ENCODE results near the gene CBARP.
A peak's percentile ranks its signal among the peaks of the same experiment; 100 is the strongest.
"Not testable (repeated sequence)": the region's sequence is repeated elsewhere in the genome, so short reads cannot be mapped to it uniquely, and the experiment has no call there.

CBARP gene

DNA sequence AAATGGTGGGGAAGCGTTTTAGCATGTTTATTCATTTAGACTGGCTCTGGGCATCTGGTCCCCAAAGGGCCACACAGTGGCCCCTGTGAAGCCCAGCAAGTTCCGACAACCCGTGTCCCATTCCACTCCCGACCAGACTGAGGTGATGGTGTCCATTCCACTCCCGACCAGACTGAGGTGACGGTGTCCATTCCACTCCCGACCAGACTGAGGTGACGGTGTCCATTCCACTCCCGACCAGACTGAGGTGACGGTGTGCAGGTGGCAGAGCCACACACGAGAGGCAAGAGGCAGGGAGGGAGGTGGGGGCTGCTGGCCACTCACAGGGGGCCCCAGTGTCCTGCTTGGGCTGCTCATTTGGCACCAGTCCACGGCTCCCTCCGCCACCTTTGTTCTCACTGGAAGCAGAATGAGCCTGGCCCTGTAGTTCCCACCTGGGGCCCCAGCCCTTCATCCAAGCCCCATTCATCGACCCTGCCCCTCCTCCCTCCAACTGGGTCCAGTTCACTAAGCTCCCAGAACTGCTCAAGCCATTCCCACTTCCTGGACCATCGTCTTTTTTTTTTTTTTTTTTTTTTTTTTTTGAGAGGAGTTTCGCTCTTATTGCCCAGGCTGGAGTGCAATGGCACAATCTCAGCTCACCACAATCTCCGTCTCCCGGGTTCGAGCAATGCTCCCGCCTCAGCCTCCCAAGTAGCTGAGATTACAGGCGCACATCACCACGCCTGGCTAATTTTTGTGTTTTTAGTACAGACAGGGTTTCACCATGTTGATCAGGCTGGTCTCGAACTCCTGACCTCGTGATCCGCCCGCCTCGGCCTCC is 8.7 kb upstream of the CBARP start:
- Histone ChIP-seq H3K4me1 (ENCODE audit: control insufficient read depth, insufficient read depth, low read length) (peaks cover 55% of the 10 kb centered on the region), H3K36me3 (ENCODE audit: insufficient read depth, low read length) (peaks cover 26% of the 10 kb centered on the region)
- not testable (repeated sequence) for H3K27me3 ChIP-seq (ENCODE audit: control insufficient read depth, insufficient read depth, low read length); H3K4me3 ChIP-seq (ENCODE audit: low read length); H3K9ac ChIP-seq (ENCODE audit: low read depth, low read length); H3K4me2 ChIP-seq (ENCODE audit: low read length); H3K9me3 ChIP-seq (replicated peaks; ENCODE audit: low read length)

DNA sequence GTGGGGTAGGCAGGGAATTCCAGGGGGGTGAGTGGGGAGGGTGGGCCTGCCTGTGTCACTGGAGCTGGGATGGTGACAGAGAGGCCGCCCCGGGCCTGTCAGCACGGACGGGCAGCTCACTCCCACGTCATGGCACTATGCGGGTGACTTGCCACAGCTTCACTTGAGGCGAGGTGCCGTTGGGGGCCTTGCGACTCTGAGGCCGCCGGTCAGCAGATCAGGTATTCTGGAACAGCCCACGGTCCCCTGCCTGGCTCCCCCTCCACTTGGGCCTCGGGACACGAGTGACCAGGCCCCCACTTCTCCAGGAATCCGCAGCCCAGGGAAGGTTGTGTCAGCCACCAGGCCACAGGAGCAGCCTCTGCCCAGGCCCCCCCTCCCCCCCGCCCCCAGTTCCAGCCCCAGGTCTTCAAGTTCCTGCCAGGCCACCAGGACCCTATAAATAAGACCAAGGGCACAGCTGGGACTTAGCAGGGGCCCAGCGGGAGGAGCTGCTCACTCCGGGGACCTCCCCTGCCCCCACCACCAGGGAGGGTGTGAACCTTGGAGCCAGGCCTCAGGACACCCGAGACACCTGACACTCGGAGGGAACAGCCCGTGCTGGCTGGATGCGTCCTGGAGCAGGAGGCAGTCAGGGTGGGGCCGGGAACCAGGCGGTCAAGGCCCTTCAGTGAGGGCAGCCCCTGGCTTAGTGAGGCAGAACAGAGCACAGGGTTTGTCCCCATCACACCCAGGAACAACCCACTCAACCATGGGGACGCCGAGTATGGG is 7.9 kb upstream of the CBARP start:
- no peaks in the 10 kb centered on the region for H3K9me3 ChIP-seq (replicated peaks; ENCODE audit: low read length)
- peaks cover 18% of the 10 kb centered on the region for H3K36me3 ChIP-seq (ENCODE audit: insufficient read depth, low read length)
- H3K9ac ChIP-seq (ENCODE audit: low read depth, low read length): peak overlapping the region; percentile 65
- H3K27me3 ChIP-seq (ENCODE audit: control insufficient read depth, insufficient read depth, low read length): no peaks in the 10 kb centered on the region
- peak overlapping the region; percentile 60 for H3K4me3 ChIP-seq (ENCODE audit: low read length)
- H3K4me1 ChIP-seq (ENCODE audit: control insufficient read depth, insufficient read depth, low read length): peaks cover 63% of the 10 kb centered on the region
- H3K4me2 ChIP-seq (ENCODE audit: low read length): peak overlapping the region; percentile 97

DNA sequence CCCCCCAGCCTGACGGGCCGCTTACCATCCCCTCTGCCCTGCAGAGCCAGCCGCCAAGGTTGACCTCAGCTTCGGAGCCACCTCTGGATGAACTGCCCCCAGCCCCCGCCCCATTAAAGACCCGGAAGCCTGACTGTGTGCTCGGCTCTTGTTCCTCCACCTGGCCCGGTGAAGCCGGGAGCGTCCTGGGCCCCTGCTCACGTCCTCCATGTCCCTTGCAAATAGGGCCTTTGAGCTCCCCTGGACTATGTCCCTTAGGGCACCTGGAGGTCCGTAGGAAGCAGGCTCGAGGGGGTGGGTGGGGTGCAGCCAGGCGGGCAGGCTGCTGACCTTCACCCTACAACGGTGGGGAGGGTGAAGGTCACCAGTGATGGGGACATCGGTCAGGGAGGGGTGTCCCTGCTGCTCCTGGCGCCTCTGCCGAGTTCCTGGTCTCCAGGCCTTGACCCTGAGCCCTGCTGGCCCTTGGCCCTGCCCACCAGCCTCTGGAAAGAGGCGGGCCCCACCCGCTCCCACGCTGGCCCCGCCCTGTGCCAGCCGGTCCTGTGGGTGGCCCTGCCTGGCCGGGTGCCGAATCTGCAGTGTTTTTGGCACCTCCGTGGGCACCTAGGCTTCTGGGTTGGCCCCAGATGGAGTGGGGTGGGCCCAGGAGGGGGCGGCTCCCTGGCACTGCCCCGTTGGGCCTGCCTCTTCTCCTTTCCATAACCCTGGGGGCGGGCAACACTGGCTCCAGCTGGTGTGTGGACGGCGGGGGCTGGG is 7.1 kb upstream of the CBARP start:
- peak overlapping the region; percentile 65 for H3K9ac ChIP-seq (ENCODE audit: low read depth, low read length)
- peak overlapping the region; percentile 60 for H3K4me3 ChIP-seq (ENCODE audit: low read length)
- H3K4me1 ChIP-seq (ENCODE audit: control insufficient read depth, insufficient read depth, low read length): peaks cover 65% of the 10 kb centered on the region
- peak overlapping the region; percentile 97 for H3K4me2 ChIP-seq (ENCODE audit: low read length)
- H3K9me3 ChIP-seq (replicated peaks; ENCODE audit: low read length): no peaks in the 10 kb centered on the region
- no peaks in the 10 kb centered on the region for H3K27me3 ChIP-seq (ENCODE audit: control insufficient read depth, insufficient read depth, low read length)
- peaks cover 11% of the 10 kb centered on the region for H3K36me3 ChIP-seq (ENCODE audit: insufficient read depth, low read length)

DNA sequence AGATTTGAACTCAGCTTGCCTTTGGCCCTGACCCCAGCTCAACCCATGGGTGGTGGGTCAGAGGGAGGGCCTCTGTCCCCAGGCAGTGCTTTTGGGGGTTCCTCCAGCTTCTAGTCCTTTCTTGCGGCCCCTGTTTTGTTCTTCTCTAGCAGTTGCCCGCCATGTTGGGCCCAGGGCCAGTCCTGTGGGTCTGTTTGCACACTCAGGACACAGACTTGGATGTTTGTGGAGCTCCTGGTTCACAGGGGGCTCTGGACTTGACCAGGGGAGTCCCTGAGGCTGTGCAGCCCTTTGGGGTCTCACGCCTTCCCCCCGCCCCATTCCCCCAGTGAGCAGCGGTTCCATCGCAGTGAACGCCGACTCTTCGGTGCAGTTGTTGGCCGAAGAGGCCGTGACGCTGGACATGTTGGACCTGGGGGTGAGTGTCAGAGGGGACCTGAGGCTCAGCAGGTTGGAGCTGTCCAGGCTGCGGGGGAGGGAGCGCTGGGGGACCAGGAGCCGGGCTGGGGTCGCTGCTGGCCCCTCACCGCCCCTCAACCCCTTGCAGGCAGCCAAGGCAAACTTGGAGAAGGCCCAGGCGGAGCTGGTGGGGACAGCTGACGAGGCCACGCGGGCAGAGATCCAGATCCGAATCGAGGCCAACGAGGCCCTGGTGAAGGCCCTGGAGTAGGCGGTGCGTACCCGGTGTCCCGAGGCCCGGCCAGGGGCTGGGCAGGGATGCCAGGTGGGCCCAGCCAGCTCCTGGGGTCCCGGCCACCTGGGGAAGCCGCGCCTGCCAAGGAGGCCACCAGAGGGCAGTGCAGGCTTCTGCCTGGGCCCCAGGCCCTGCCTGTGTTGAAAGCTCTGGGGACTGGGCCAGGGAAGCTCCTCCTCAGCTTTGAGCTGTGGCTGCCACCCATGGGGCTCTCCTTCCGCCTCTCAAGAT is 6.2 kb upstream of the CBARP start:
- H3K36me3 ChIP-seq (ENCODE audit: insufficient read depth, low read length): peaks cover 9% of the 10 kb centered on the region
- H3K9me3 ChIP-seq (replicated peaks; ENCODE audit: low read length): no peaks in the 10 kb centered on the region
- H3K4me3 ChIP-seq (ENCODE audit: low read length): peak overlapping the region; percentile 60
- peaks cover 68% of the 10 kb centered on the region for H3K4me1 ChIP-seq (ENCODE audit: control insufficient read depth, insufficient read depth, low read length)
- H3K27me3 ChIP-seq (ENCODE audit: control insufficient read depth, insufficient read depth, low read length): no peaks in the 10 kb centered on the region
- H3K9ac ChIP-seq (ENCODE audit: low read depth, low read length): peak overlapping the region; percentile 65
- H3K4me2 ChIP-seq (ENCODE audit: low read length): peak overlapping the region; percentile 97

DNA sequence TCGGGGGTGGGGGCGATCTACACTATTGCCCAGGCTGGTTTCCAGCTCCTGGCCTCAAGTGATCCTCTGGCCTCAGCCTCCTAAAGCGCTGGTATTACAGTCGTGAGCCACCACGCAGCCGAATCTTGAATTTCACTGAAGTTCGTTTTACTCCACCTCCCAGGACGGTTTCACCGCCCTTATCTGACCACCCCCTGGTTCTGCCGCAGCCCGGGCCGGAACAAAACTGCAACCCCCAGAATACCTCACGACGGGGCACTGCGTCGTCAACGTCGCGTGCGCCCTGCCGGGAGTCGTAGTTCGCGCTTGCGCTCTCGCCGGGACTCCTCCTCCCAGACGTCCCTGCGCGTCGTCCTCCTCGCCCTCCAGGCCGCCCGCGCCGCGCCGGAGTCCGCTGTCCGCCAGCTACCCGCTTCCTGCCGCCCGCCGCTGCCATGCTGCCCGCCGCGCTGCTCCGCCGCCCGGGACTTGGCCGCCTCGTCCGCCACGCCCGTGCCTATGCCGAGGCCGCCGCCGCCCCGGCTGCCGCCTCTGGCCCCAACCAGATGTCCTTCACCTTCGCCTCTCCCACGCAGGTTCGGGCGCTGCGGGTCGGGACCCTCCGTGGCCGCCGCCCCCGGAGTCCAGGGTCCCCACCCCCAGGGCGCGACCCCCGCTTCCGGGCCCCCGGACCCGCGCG is 3.8 kb upstream of the CBARP start, which contains the start of gene ATP5F1D:
TSS of gene ATP5F1D (plus strand) at position 335 of the 679 bp plus-strand sequence. CDS start at position 435, 100 bp downstream.
- H3K4me1 ChIP-seq (ENCODE audit: control insufficient read depth, insufficient read depth, low read length): peaks cover 57% of the 10 kb centered on the region

DNA sequence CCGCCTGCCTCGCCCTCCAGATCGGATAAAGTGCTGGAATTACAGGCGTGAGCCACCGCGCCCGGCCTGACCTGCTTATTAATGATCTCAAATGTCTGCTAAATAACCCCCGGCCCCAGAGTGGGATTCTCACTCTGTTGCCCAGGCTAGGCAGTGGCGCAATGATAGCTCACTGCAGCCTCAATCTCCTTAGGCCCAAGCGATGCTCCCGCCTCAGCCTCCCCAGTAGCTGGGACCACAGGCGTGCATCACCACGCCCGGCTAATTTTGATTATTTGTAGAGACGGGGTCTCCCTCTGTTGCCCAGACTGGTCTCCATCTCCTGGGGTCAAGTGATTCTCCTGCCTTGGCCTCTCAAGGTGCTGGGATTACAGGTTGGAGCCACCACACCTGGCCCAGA is 3.1 kb upstream of the CBARP start:
- H3K36me3 ChIP-seq (ENCODE audit: insufficient read depth, low read length): peaks cover 9% of the 10 kb centered on the region
- H3K9me3 ChIP-seq (replicated peaks; ENCODE audit: low read length): no peaks in the 10 kb centered on the region
- peak overlapping the region; percentile 94 for H3K4me3 ChIP-seq (ENCODE audit: low read length)
- peaks cover 57% of the 10 kb centered on the region for H3K4me1 ChIP-seq (ENCODE audit: control insufficient read depth, insufficient read depth, low read length)
- H3K4me2 ChIP-seq (ENCODE audit: low read length): peak overlapping the region; percentile 97
- no peaks in the 10 kb centered on the region for H3K27me3 ChIP-seq (ENCODE audit: control insufficient read depth, insufficient read depth, low read length)
- peak overlapping the region; percentile 91 for H3K9ac ChIP-seq (ENCODE audit: low read depth, low read length)

More for the DNA sequence above, 3.8 kb upstream of the CBARP start, which contains the start of gene ATP5F1D:
- H3K9ac ChIP-seq (ENCODE audit: low read depth, low read length): peak within 1 kb of the TSS; percentile 91
- peak within 1 kb of the TSS; percentile 94 for H3K4me3 ChIP-seq (ENCODE audit: low read length)
- H3K36me3 ChIP-seq (ENCODE audit: insufficient read depth, low read length): peaks cover 9% of the 10 kb centered on the region
- H3K4me2 ChIP-seq (ENCODE audit: low read length): peak within 1 kb of the TSS; percentile 97
- H3K27me3 ChIP-seq (ENCODE audit: control insufficient read depth, insufficient read depth, low read length): no peaks in the 10 kb centered on the region
- no peaks in the 10 kb centered on the region for H3K9me3 ChIP-seq (replicated peaks; ENCODE audit: low read length)

DNA sequence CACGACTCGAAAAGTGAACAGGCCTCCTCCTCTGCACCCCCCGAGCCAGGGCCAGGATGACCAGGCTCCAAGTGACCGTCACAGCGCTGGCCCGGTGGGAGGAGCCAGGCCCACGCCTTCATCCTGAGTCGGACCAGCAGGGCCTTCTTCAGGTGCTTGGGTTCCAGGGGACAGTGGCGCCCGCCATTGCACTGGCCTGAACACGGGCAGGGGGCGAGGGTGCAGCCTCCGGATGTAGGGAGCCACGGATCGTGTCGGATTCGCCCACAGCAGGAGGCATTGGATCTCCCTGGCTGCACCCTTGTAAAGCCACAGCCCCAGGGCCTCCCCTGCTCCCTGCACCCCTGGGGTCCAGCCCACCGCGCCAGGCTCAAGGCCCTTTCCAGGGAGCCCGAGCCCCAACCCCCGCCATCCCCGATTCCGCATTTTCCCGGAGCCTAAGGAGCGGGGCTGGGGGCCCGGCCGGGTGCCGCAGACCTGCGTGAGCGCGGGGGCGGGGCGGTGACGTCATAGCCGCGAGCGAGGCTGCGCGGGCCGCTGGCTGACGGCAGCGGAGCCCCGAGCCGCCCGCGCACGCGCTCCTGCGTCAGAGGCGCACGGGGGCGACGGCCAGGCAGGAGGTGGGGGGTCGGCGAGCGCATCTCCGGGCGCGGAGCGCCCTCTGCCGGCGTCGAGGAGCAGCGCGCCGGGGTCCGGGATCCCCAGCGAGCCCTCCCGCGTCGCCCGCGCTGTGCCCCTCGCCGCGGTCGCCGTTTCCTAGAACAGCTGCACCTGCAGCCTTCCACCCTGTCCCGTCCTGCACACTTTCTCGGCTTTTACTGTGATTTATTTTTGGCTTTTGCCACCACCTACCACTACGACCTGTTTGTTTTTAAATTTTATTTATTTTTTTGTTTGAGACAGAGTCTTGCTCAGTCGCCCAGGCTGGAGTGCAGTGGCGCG is 2.3 kb upstream of the CBARP start:
- Histone ChIP-seq H3K9me3 (replicated peaks; ENCODE audit: low read length) (no peaks in the 10 kb centered on the region), H3K4me1 (ENCODE audit: control insufficient read depth, insufficient read depth, low read length) (peaks cover 54% of the 10 kb centered on the region), H3K27me3 (ENCODE audit: control insufficient read depth, insufficient read depth, low read length) (no peaks in the 10 kb centered on the region), H3K36me3 (ENCODE audit: insufficient read depth, low read length) (peaks cover 15% of the 10 kb centered on the region), H3K4me2 (ENCODE audit: low read length) (peak overlapping the region; percentile 96), H3K9ac (ENCODE audit: low read depth, low read length) (peak overlapping the region; percentile 64), H3K4me3 (ENCODE audit: low read length) (peak overlapping the region; percentile 72)

DNA sequence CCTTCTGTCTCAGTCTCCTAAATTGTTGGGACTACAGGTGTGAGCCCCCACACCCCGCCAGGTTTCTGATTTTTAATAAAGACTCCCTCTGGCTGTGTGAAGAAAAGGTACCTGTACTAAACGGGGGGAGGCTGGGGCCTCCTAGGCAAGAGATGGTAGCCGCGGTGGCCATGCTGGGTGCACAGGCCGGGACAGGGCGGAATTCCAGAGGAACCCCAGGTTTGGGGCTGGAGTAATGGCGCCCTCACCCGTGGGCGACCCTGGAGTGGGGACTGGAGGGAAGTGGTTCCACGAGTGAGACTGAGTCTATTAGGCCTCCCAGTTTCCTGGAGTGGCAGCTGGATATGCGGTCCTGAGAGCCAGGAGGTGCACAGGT is 1.6 kb upstream of the CBARP start:
- peak overlapping the region; percentile 64 for H3K9ac ChIP-seq (ENCODE audit: low read depth, low read length)
- peaks cover 47% of the 10 kb centered on the region for H3K4me1 ChIP-seq (ENCODE audit: control insufficient read depth, insufficient read depth, low read length)
- H3K4me3 ChIP-seq (ENCODE audit: low read length): no peak overlapping the region
- H3K4me2 ChIP-seq (ENCODE audit: low read length): peak overlapping the region; percentile 96
- H3K9me3 ChIP-seq (replicated peaks; ENCODE audit: low read length): no peaks in the 10 kb centered on the region
- H3K36me3 ChIP-seq (ENCODE audit: insufficient read depth, low read length): peaks cover 16% of the 10 kb centered on the region
- H3K27me3 ChIP-seq (ENCODE audit: control insufficient read depth, insufficient read depth, low read length): no peaks in the 10 kb centered on the region

DNA sequence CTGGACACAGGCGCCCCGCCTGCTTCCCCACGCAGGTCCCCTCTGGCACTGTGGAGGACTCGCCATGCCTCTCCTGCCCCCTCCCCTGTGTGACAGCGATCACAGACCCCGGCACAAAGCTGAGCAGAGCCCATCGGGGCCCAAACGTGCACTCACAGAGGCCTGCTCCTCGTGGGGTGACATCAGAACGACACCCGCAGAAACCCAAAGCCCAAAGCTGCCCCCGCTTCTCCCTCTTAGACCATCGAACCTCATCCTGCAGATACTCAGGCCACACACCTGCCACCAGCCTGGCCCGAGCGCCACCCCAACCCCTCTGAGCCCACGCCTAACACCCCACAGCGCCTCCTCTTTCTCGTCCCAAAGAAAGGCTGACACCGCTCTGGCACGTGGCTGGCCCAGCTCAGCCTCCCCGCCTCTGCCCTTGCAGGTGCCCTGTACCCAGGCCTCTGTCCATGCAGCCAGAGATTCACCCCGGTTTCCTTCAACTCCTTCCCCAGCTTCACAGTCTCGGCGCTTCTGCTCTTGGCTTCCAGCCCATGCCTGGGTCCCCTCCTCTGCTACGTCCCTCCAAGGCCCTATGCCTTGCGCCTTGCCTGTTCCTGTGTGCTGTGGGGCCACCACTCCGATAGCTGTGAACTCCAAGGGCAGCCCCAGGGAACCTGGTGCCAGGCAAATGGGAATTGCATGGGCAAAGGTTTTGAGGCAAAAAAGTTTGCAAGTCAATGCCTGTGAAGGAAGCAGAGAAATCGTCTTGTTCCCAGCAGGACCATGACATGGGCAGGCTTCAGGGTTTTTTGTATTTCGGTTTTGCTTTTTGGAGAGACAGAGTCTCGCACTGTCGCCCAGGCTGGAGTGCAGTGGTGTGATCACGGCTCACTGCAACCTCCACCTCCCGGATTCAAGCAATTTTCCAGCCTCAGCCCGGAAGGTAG is 831 bp upstream of the CBARP start:
- Histone ChIP-seq H3K4me3 (ENCODE audit: low read length) (peak overlapping the region; percentile 87), H3K4me2 (ENCODE audit: low read length) (peak overlapping the region; percentile 93), H3K9me3 (replicated peaks; ENCODE audit: low read length) (no peaks in the 10 kb centered on the region), H3K36me3 (ENCODE audit: insufficient read depth, low read length) (peaks cover 18% of the 10 kb centered on the region), H3K9ac (ENCODE audit: low read depth, low read length) (peak overlapping the region; percentile 16), H3K27me3 (ENCODE audit: control insufficient read depth, insufficient read depth, low read length) (no peaks in the 10 kb centered on the region), H3K4me1 (ENCODE audit: control insufficient read depth, insufficient read depth, low read length) (peaks cover 39% of the 10 kb centered on the region)
